ENCODE results near the gene HDAC7. TPM values are rescaled to one million over a fixed set of nuclear protein-coding genes. Genes with fewer than 3 reads are reported as not detected.

The HDAC7 gene
- total and polyA plus RNA-seq, 2 donors (not counting 1 experiment from before 2014, with no cell fraction given) = 28.1 to 31.6 TPM

GRCh38 chr12:47771304-47771703 is 48.4 kb downstream of the HDAC7 start:
- no peaks in the 10 kb centered on the region for H4K20me1 ChIP-seq (ENCODE audit: control insufficient read depth, extremely low read depth, insufficient read depth, low read length)
- no peak overlapping the region for H3K4me2 ChIP-seq (ENCODE audit: extremely low read depth, insufficient read depth, low read length)
- H3K9ac ChIP-seq (ENCODE audit: insufficient read depth, low read length) = no peak overlapping the region
- DNase-seq (ENCODE audit: low read depth in 2 of 2) = no peak
- H2AFZ ChIP-seq (ENCODE audit: low read length) = no peak overlapping the region
- H3K36me3 ChIP-seq (ENCODE audit: control insufficient read depth, insufficient read depth, low read length) = no peaks in the 10 kb centered on the region
- TF ChIP-seq CTCF (conservative IDR thresholded peaks at IDR 0.05 in 1 of 2, IDR thresholded peaks at IDR 0.05 in 1 of 2; ENCODE audit: low read depth in 1 of 2, low read length in 2 of 2) = no peak
- TF ChIP-seq EZH2 (IDR thresholded peaks at IDR 0.05; ENCODE audit: low read length, missing control alignments) = no peak
- no peaks in the 10 kb centered on the region for H3K79me2 ChIP-seq (ENCODE audit: control insufficient read depth, insufficient read depth, low read length)
- H3K27ac ChIP-seq (ENCODE audit: insufficient read depth, low read length) = no peak overlapping the region
- H3K4me1 ChIP-seq (ENCODE audit: control insufficient read depth, extremely low read depth, insufficient read depth, low read length) = peaks cover 11% of the 10 kb centered on the region
- no peaks in the 10 kb centered on the region for H3K27me3 ChIP-seq (ENCODE audit: control insufficient read depth, insufficient read depth, low read length)
- no peaks in the 10 kb centered on the region for H3K9me3 ChIP-seq (ENCODE audit: control insufficient read depth, insufficient read depth, low read depth, low read length)
- H3K4me3 ChIP-seq (replicated peaks in 1 of 4; ENCODE audit: control extremely low read depth in 1 of 4, insufficient read depth in 1 of 4, low read depth in 3 of 4, low read length in 4 of 4) = no peak overlapping the region

- DNase-seq (ENCODE audit: low read depth in 2 of 2) = peak; percentile 25 to 58
- no peak overlapping the region for H3K4me2 ChIP-seq (ENCODE audit: extremely low read depth, insufficient read depth, low read length)
- no peaks in the 10 kb centered on the region for H3K36me3 ChIP-seq (ENCODE audit: control insufficient read depth, insufficient read depth, low read length)
- TF ChIP-seq CTCF (conservative IDR thresholded peaks at IDR 0.05 in 1 of 2, IDR thresholded peaks at IDR 0.05 in 1 of 2; ENCODE audit: low read depth in 1 of 2, low read length in 2 of 2) = no peak
- no peak for TF ChIP-seq EZH2 (IDR thresholded peaks at IDR 0.05; ENCODE audit: low read length, missing control alignments)
- H3K4me1 ChIP-seq (ENCODE audit: control insufficient read depth, extremely low read depth, insufficient read depth, low read length) = peaks cover 7% of the 10 kb centered on the region
- no peaks in the 10 kb centered on the region for H3K79me2 ChIP-seq (ENCODE audit: control insufficient read depth, insufficient read depth, low read length)
- no peak overlapping the region for H3K9ac ChIP-seq (ENCODE audit: insufficient read depth, low read length)
- no peak overlapping the region for H3K27ac ChIP-seq (ENCODE audit: insufficient read depth, low read length)
- no peak overlapping the region for H3K4me3 ChIP-seq (replicated peaks in 1 of 4; ENCODE audit: control extremely low read depth in 1 of 4, insufficient read depth in 1 of 4, low read depth in 3 of 4, low read length in 4 of 4)
- H3K27me3 ChIP-seq (ENCODE audit: control insufficient read depth, insufficient read depth, low read length) = no peaks in the 10 kb centered on the region
- H2AFZ ChIP-seq (ENCODE audit: low read length) = no peak overlapping the region
- H3K9me3 ChIP-seq (ENCODE audit: control insufficient read depth, insufficient read depth, low read depth, low read length) = no peaks in the 10 kb centered on the region
- no peaks in the 10 kb centered on the region for H4K20me1 ChIP-seq (ENCODE audit: control insufficient read depth, extremely low read depth, insufficient read depth, low read length)
These were observed 49.5 kb downstream of the HDAC7 start for GRCh38 chr12:47770086-47770726.

GRCh38 chr12:47769234-47770085 is 50.2 kb downstream of the HDAC7 start:
- H4K20me1 ChIP-seq (ENCODE audit: control insufficient read depth, extremely low read depth, insufficient read depth, low read length) = no peaks in the 10 kb centered on the region
- no peak for TF ChIP-seq CTCF (conservative IDR thresholded peaks at IDR 0.05 in 1 of 2, IDR thresholded peaks at IDR 0.05 in 1 of 2; ENCODE audit: low read depth in 1 of 2, low read length in 2 of 2)
- no peak for TF ChIP-seq EZH2 (IDR thresholded peaks at IDR 0.05; ENCODE audit: low read length, missing control alignments)
- no peaks in the 10 kb centered on the region for H3K9me3 ChIP-seq (ENCODE audit: control insufficient read depth, insufficient read depth, low read depth, low read length)
- no peak overlapping the region for H3K27ac ChIP-seq (ENCODE audit: insufficient read depth, low read length)
- peaks cover 2% of the 10 kb centered on the region for H3K4me1 ChIP-seq (ENCODE audit: control insufficient read depth, extremely low read depth, insufficient read depth, low read length)
- no peak for DNase-seq (ENCODE audit: low read depth in 2 of 2)
- no peak overlapping the region for H3K9ac ChIP-seq (ENCODE audit: insufficient read depth, low read length)
- no peaks in the 10 kb centered on the region for H3K79me2 ChIP-seq (ENCODE audit: control insufficient read depth, insufficient read depth, low read length)
- no peak overlapping the region for H3K4me2 ChIP-seq (ENCODE audit: extremely low read depth, insufficient read depth, low read length)
- no peak overlapping the region for H2AFZ ChIP-seq (ENCODE audit: low read length)
- H3K27me3 ChIP-seq (ENCODE audit: control insufficient read depth, insufficient read depth, low read length) = no peaks in the 10 kb centered on the region
- H3K36me3 ChIP-seq (ENCODE audit: control insufficient read depth, insufficient read depth, low read length) = no peaks in the 10 kb centered on the region
- no peak overlapping the region for H3K4me3 ChIP-seq (replicated peaks in 1 of 4; ENCODE audit: control extremely low read depth in 1 of 4, insufficient read depth in 1 of 4, low read depth in 3 of 4, low read length in 4 of 4)
